DOHH2 (cell line): ENCODE measurements around the gene SUGCT.
A peak's percentile ranks its signal among the peaks of the same experiment; 100 is the strongest.
"Not testable (repeated sequence)": the region's sequence is repeated elsewhere in the genome, so short reads cannot be mapped to it uniquely, and the experiment has no call there.

Experiments
- H3F3A ChIP-seq: fragments of 200-600 bp; sonication (generic), shearing (Covaris generic); 2 replicates; pipeline ENCODE4 v1.6.0; 2016; ENCODE audit warnings: antibody characterized with exemption, mild to moderate bottlenecking; ENCODE audit not compliant: control insufficient read depth, insufficient read depth
- H3K27ac ChIP-seq: fragments of 200-600 bp; sonication (generic); 2 replicates; pipeline ENCODE4 v1.5.1; 2014; ENCODE audit warnings: low read depth, mild to moderate bottlenecking, low read length, moderate library complexity
- H3K27me3 ChIP-seq: fragments of 200-600 bp; sonication (generic); 2 replicates; pipeline ENCODE4 v1.6.1; 2014; ENCODE audit warnings: mild to moderate bottlenecking, low read length, mixed read lengths; ENCODE audit not compliant: control insufficient read depth
- H3K36me3 ChIP-seq: fragments of 200-600 bp; sonication (generic); 2 replicates; pipeline ENCODE4 v1.6.1; 2014; ENCODE audit warnings: mild to moderate bottlenecking, low read length, moderate library complexity, mixed read lengths; ENCODE audit not compliant: control insufficient read depth
- H3K4me1 ChIP-seq: fragments of 200-600 bp; sonication (generic); 2 replicates; pipeline ENCODE4 v1.6.1; 2014; ENCODE audit warnings: mild to moderate bottlenecking, low read length, mixed read lengths; ENCODE audit not compliant: control insufficient read depth
- H3K4me2 ChIP-seq: fragments of 200-600 bp; sonication (generic); 2 replicates; pipeline ENCODE4 v1.6.0; 2014; ENCODE audit warnings: mild to moderate bottlenecking, low read length, moderate library complexity
- H3K4me3 ChIP-seq: fragments of 200-600 bp; sonication (generic); 2 replicates; pipeline ENCODE4 v1.5.1; 2014; ENCODE audit warnings: mild to moderate bottlenecking, low read length, mixed read lengths
- H3K79me2 ChIP-seq: fragments of 200-600 bp; sonication (generic); 2 replicates; pipeline ENCODE4 v1.6.1; 2014; ENCODE audit warnings: mild to moderate bottlenecking, low read length, mixed read lengths; ENCODE audit not compliant: control insufficient read depth
- H3K9me2 ChIP-seq: fragments of 200-600 bp; sonication (generic); replicated peaks from 2 replicates; pipeline ENCODE4 v1.6.1; 2014; ENCODE audit warnings: mild to moderate bottlenecking, low read length, mixed read lengths; ENCODE audit not compliant: control insufficient read depth
- H3K9me3 ChIP-seq: fragments of 200-600 bp; sonication (generic); 2 replicates; pipeline ENCODE4 v1.6.1; 2014; ENCODE audit warnings: antibody characterized with exemption, low read length, mixed read lengths; ENCODE audit not compliant: control insufficient read depth, insufficient read depth
- H4K20me1 ChIP-seq: fragments of 200-600 bp; sonication (generic); 2 replicates; pipeline ENCODE4 v1.6.0; 2014; ENCODE audit warnings: low read depth, mild to moderate bottlenecking, antibody characterized with exemption, low read length, moderate library complexity; ENCODE audit not compliant: control insufficient read depth, insufficient read depth
- EZH2phosphoT487 ChIP-seq: fragments of 200-600 bp; sonication (generic); IDR thresholded peaks from 2 replicates; pipeline ENCODE4 v1.6.1; 2017; ENCODE audit warnings: borderline replicate concordance, mild to moderate bottlenecking, antibody characterized with exemption, low read length, moderate library complexity, mixed read lengths
- TF ChIP-seq, protein P1 (sequence below): fragments of 200-600 bp; sonication (generic); IDR thresholded peaks from one replicate; pipeline ENCODE4 v1.5.1; 2014; ENCODE audit warnings: antibody characterized with exemption, mild to moderate bottlenecking, low read depth, low read length; ENCODE audit not compliant: poor library complexity, severe bottlenecking

SUGCT gene

DNA sequence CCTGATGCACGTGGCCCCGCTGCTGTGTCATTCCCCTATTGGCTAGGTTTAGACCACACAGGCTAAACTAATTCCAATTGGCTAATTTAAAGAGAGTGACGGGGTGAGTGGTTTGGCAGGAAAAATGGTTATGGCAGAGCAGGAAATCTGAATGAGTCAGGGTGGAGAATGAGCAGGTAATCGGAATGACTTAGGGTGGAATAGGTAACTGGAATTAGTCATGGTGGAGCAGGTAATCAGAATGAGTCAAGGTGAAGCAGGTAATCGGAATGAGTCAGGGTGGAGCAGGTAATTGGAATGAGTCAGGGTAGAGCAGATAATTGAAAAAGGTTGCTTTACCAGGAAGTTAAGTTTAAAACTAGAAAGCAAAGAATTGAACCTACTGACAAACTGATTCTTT is 7.1 kb downstream of the SUGCT start:
- H3K9me2 ChIP-seq, H3K36me3 ChIP-seq, H3K9me3 ChIP-seq, H3K4me1 ChIP-seq, H3K4me3 ChIP-seq, H4K20me1 ChIP-seq, H3K27me3 ChIP-seq, H3K79me2 ChIP-seq, H3K4me2 ChIP-seq, H3F3A ChIP-seq, H3K27ac ChIP-seq: not testable (repeated sequence)

DNA sequence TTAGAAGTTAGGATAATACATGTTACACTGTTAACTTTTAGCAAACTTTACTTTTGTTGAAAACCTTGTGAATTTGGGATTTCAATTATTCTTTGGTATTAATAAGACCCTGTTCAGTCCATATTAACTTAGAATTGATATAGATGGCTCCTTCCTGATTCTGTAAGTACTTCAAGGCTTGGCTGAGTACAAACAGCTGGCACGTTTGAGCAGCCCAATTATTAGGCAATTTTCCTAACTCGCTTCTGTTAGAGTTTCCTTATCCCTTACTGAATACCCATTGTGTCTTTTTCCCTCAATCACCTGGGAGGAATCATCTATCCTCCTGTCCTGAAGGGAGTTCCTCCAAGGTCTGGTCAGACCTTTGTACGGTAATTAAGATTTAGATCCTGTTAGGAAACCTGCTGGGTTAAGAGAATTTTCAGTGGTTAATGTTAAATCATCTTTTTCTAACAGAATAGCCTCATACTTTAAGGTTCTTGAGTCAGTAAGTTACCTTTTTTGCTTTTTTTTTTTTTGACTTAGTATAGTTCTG is 10.9 kb downstream of the SUGCT start:
- H3K27ac ChIP-seq, H4K20me1 ChIP-seq, H3K36me3 ChIP-seq, H3K9me2 ChIP-seq, H3K9me3 ChIP-seq, H3F3A ChIP-seq, H3K27me3 ChIP-seq, H3K4me3 ChIP-seq, H3K79me2 ChIP-seq, H3K4me2 ChIP-seq, H3K4me1 ChIP-seq: not testable (repeated sequence)

DNA sequence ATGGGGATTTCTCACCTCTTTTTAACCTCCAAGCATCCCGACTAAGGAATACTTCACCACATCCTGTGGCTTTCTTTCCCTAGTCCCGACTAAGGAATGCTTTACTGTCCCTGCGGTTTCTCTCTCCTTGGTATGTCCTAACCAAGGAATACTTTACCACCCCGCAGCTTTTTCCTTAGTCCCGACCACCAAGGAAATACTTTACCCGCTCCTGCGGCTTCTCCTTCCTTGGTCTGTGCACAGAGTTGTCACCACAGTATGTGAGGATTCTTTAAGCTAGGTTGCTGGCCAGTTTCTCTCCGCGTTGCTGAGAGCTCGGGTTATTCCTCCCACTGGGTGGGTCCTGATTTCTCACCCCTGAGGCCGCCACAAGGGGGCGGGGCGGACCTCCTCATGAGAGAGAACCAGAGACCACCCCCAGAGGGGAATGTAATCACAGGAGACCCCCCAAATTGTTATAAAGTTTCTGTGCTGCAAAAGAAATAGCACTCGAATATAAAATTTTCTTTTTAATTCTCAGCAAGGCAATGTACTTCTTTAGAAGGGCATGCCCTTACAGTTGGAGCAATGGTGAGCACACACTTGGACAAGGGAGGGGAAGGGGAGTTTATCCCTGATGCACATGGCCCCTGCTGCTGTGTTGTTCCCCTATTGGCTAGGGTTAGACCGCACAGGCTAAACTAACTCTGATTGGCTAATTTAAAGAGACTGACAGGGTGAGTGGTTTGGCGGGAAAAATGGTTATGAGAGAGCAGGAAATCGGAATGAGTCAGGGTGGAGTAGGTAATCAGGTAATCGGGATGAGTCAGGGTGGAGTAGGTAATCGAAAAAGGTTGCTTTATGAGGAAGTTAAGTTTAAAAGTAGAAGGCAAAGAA is 12.8 kb downstream of the SUGCT start:
- Histone ChIP-seq H3K79me2 (no peaks in the 10 kb centered on the region), H3K27ac (no peak overlapping the region), H3K4me2 (no peak overlapping the region), H4K20me1 (no peaks in the 10 kb centered on the region), H3K9me2 (no peaks in the 10 kb centered on the region), H3K4me3 (no peak overlapping the region), H3F3A (no peaks in the 10 kb centered on the region), H3K4me1 (no peaks in the 10 kb centered on the region), H3K27me3 (peaks cover 8% of the 10 kb centered on the region; the same call in 1 of the 2 replicates), H3K9me3 (no peaks in the 10 kb centered on the region), H3K36me3 (no peaks in the 10 kb centered on the region)
- no peak for TF ChIP-seq EZH2phosphoT487
- TF ChIP-seq, protein P1, sequence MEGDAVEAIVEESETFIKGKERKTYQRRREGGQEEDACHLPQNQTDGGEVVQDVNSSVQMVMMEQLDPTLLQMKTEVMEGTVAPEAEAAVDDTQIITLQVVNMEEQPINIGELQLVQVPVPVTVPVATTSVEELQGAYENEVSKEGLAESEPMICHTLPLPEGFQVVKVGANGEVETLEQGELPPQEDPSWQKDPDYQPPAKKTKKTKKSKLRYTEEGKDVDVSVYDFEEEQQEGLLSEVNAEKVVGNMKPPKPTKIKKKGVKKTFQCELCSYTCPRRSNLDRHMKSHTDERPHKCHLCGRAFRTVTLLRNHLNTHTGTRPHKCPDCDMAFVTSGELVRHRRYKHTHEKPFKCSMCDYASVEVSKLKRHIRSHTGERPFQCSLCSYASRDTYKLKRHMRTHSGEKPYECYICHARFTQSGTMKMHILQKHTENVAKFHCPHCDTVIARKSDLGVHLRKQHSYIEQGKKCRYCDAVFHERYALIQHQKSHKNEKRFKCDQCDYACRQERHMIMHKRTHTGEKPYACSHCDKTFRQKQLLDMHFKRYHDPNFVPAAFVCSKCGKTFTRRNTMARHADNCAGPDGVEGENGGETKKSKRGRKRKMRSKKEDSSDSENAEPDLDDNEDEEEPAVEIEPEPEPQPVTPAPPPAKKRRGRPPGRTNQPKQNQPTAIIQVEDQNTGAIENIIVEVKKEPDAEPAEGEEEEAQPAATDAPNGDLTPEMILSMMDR, result peak; percentile 23

DNA sequence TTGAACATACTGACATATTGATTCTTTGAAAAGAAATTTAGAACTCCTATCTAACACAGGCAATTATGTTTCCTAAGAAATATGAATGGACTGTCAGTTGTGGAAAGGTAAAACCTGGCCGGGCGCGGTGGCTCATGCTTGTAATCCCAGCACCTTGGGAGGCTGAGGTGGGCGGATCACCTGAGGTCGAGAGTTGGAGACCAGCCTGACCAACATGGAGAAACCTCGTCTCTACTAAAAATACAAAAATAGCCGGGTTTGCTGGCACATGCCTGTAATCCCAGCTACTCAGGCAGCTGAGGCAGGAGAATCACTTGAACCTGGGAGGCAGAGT is 13.4 kb downstream of the SUGCT start:
- H3F3A ChIP-seq, H3K79me2 ChIP-seq, H3K27ac ChIP-seq, H3K9me2 ChIP-seq, H4K20me1 ChIP-seq, H3K9me3 ChIP-seq, H3K27me3 ChIP-seq, H3K4me1 ChIP-seq, H3K4me3 ChIP-seq, H3K36me3 ChIP-seq, H3K4me2 ChIP-seq: not testable (repeated sequence)

DNA sequence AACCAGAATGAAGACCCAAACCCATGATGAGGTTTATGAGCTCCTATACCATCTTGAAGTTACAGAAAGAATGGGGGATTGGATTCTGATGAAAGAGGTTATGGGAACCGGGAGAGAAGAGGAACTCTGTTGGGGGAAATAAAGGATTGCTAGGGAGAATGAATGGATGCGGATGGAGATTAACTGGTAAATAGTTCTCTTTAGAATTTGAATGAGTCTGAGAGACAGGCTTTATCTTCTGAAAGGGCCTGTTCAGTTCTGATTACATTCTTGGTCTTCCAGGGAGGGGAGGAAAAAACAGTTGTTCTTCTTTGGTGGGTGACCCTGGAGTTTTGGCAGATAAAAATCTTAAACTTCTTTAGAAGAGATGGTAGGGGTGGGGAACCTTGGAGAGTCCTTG is 13.9 kb downstream of the SUGCT start:
- Histone ChIP-seq H3K4me3 (no peak overlapping the region), H3K79me2 (no peaks in the 10 kb centered on the region), H3F3A (no peaks in the 10 kb centered on the region), H3K9me3 (no peaks in the 10 kb centered on the region), H3K36me3 (no peaks in the 10 kb centered on the region), H3K9me2 (no peaks in the 10 kb centered on the region), H3K4me2 (no peak overlapping the region), H3K27ac (no peak overlapping the region), H3K4me1 (no peaks in the 10 kb centered on the region), H4K20me1 (no peaks in the 10 kb centered on the region), H3K27me3 (peaks cover 6% of the 10 kb centered on the region; the same call in 1 of the 2 replicates)
- TF ChIP-seq, protein P1, result no peak
- TF ChIP-seq EZH2phosphoT487, result no peak
